K562 (cell line): ENCODE results near the gene HEXD. TPM values are rescaled to one million over a fixed set of nuclear protein-coding genes. Genes with fewer than 3 reads are reported as not detected.

Source experiments
- BRD4 ChIP-seq: fragments of 200-600 bp; sonication (generic); IDR thresholded peaks from 2 replicates; pipeline ENCODE4 v1.6.1; 2017; ENCODE audit warnings: inconsistent platforms
- CHD4 ChIP-seq: fragments of 200-600 bp; sonication (generic); IDR thresholded peaks from 3 replicates; pipeline ENCODE4 v1.6.1; 2012; ENCODE audit warnings: low read depth, mild to moderate bottlenecking, mixed read lengths, low read length, inconsistent platforms; ENCODE audit not compliant: insufficient read depth, insufficient replicate concordance, poor library complexity, severe bottlenecking
- CTCF ChIP-seq, 3 experiments: IDR thresholded peaks in 2 of 3; conservative IDR thresholded peaks in 1 of 3; 2 replicates each; pipeline ENCODE4 v1.5.1; 2011 to 2012; ENCODE audit warnings: low read length in 3 of 3, mild to moderate bottlenecking in 3 of 3, control low read depth in 2 of 3, improper control_type of control experiment in 1 of 3, inconsistent platforms in 1 of 3, low read depth in 1 of 3, mixed read lengths in 1 of 3, moderate library complexity in 1 of 3; ENCODE audit not compliant: insufficient read depth in 2 of 3
- DNMT1 ChIP-seq: fragments of 450-650 bp; IDR thresholded peaks from 2 replicates; pipeline ENCODE4 v1.6.1; 2016; ENCODE audit warnings: antibody characterized with exemption, mild to moderate bottlenecking
- E2F1 ChIP-seq: sonication (generic); formaldehyde crosslinking; IDR thresholded peaks from 2 replicates; pipeline ENCODE4 v1.8.1; 2023; ENCODE audit warnings: mild to moderate bottlenecking, missing genetic modification reagents, moderate library complexity
- GABPB1 ChIP-seq: sonication (generic); formaldehyde crosslinking; IDR thresholded peaks from 2 replicates; pipeline ENCODE4 v1.8.0; 2022; ENCODE audit warnings: mild to moderate bottlenecking, missing genetic modification reagents
- HDGF ChIP-seq: fragments of 450-650 bp; IDR thresholded peaks from 2 replicates; pipeline ENCODE4 v1.6.1; 2016
- HEY1 ChIP-seq: fragments of 250-450 bp; sonication (Bioruptor Pico); IDR thresholded peaks from 2 replicates; pipeline ENCODE4 v1.5.0; 2020; ENCODE audit warnings: mild to moderate bottlenecking, moderate library complexity, borderline replicate concordance
- IFI16 ChIP-seq: fragments of 250-450 bp; sonication (Bioruptor Pico); IDR thresholded peaks from 2 replicates; pipeline ENCODE4 v2.1.2; 2022; ENCODE audit warnings: mild to moderate bottlenecking, inconsistent platforms
- MBD1 ChIP-seq: fragments of 250-450 bp; sonication (Bioruptor Pico); IDR thresholded peaks from 2 replicates; pipeline ENCODE4 v1.8.0; 2022; ENCODE audit warnings: inconsistent platforms
- MNT ChIP-seq, 2 experiments: fragments of 450-650 bp; conservative IDR thresholded peaks; 2 replicates each; pipeline ENCODE4 v1.6.1; 2017; ENCODE audit warnings: mild to moderate bottlenecking in 2 of 2, moderate library complexity in 2 of 2
- NFATC3 ChIP-seq: fragments of 450-650 bp; IDR thresholded peaks from 2 replicates; pipeline ENCODE4 v1.6.1; 2017; ENCODE audit warnings: mild to moderate bottlenecking
- NFRKB ChIP-seq: fragments of 450-650 bp; IDR thresholded peaks from 2 replicates; pipeline ENCODE4 v1.6.1; 2016; ENCODE audit warnings: low read depth
- POLR2G ChIP-seq: fragments of 200-400 bp; formaldehyde crosslinking; IDR thresholded peaks from 2 replicates; pipeline ENCODE4 v1.6.1; 2017; ENCODE audit warnings: low read depth, mild to moderate bottlenecking, antibody characterized with exemption, low read length, moderate library complexity
- RBM22 ChIP-seq: fragments of 200-400 bp; formaldehyde crosslinking; IDR thresholded peaks from 2 replicates; pipeline ENCODE4 v1.6.1; 2018; ENCODE audit warnings: low read length, low read depth; ENCODE audit not compliant: poor library complexity, severe bottlenecking
- SIN3B ChIP-seq: fragments of 450-650 bp; IDR thresholded peaks from 2 replicates; pipeline ENCODE4 v1.6.1; 2017; ENCODE audit warnings: low read depth, mild to moderate bottlenecking, moderate library complexity
- SPI1 ChIP-seq: IDR thresholded peaks from 2 replicates; pipeline ENCODE4 v1.6.1; 2011; ENCODE audit warnings: low read depth, low read length, control low read depth, borderline replicate concordance
- TCF7 ChIP-seq: sonication (generic); IDR thresholded peaks from 2 replicates; pipeline ENCODE4 v1.6.1; 2016; ENCODE audit warnings: antibody characterized with exemption, borderline replicate concordance
- UBTF ChIP-seq, 2 experiments: IDR thresholded peaks; 2 replicates each; pipeline ENCODE4 v1.6.1; 2012; ENCODE audit warnings: improper control_type of control experiment in 2 of 2, low read depth in 2 of 2, low read length in 2 of 2, borderline replicate concordance in 1 of 2
- ZNF174 ChIP-seq: fragments of 250-450 bp; sonication (Bioruptor Pico); IDR thresholded peaks from 2 replicates; pipeline ENCODE4 v1.4.0; 2020; ENCODE audit warnings: mild to moderate bottlenecking
- polyA plus RNA-seq, 8 experiments: library from polyadenylated mRNA; depleted of rRNA in 4 of 8; stranded (reverse) in 5 of 8; unstranded in 3 of 8; fragments of >200 nt; fragmentation: Nextera tagmentation in 2 of 8; fragmentation: Illumina TruSeq in 1 of 8; extraction: Ambion mirVana in 2 of 8; extraction: Trizol in 1 of 8; gene quantifications; 2 replicates each; pipeline versions ENCODE4 v1.2.1 to v1.2.3, GENCODE V29; 2011 to 2014; ENCODE audit warnings: inconsistent platforms in 1 of 8, missing spikeins in 1 of 8
- total RNA-seq, 7 experiments: library from RNA; depleted of rRNA in 6 of 7; stranded (reverse); fragments of >200 nt in 6 of 7; fragmentation: Illumina TruSeq in 2 of 7; extraction: Trizol in 2 of 7; gene quantifications; 2 replicates each; pipeline versions ENCODE4 v1.2.1 to v1.2.3, GENCODE V29; 2011 to 2021; ENCODE audit warnings: low replicate concordance in 1 of 7

The HEXD gene
- total and polyA plus RNA-seq, 9 of the 15 experiments (the other 6 are each of a cell fraction or from before 2014, with no cell fraction given), result 1.0 to 25.3 (median 10.0) TPM

GRCh38 chr17:82458885-82459424, 40.8 kb downstream of the HEXD start (continued):
- TF ChIP-seq UBTF (IDR thresholded peaks at IDR 0.05; ENCODE audit: borderline replicate concordance in 1 of 2, low read depth in 2 of 2, low read length in 2 of 2) (peak in 1 of 2 experiments; percentile 18; a peak in 1 of 4 replicates), DNMT1 (no peak), SPI1 (no peak), E2F1 (CRISPR knock-in tag) (0 out of 2 replicates have a peak, but pooled peaks have one; percentile 11), TCF7 (no peak), CTCF (IDR thresholded peaks at IDR 0.05 in 2 of 3, conservative IDR thresholded peaks at IDR 0.05 in 1 of 3; ENCODE audit: insufficient read depth in 2 of 3, low read depth in 1 of 3, low read length in 3 of 3) (no peak), NFRKB (no peak), GABPB1 (CRISPR knock-in tag) (no peak), IFI16 (CRISPR knock-in tag) (no peak), HDGF (no peak), BRD4 (no peak), MBD1 (CRISPR knock-in tag) (no peak), CHD4 (no peak), MNT (conservative IDR thresholded peaks at IDR 0.05) (no peak), HEY1 (CRISPR knock-in tag) (no peak), NFATC3 (no peak), ZNF174 (CRISPR knock-in tag) (no peak), POLR2G (peak; percentile 62), RBM22 (peak; percentile 31), SIN3B (peak; percentile 69; the same call in 1 of the 2 replicates)
